OCI-LY1 (cell line): Measurements from ENCODE around the gene CATSPERZ.

Source experiments
- CTCF ChIP-seq: fragments of 200-600 bp; sonication (generic), shearing (Covaris generic); IDR thresholded peaks from 2 replicates; pipeline ENCODE4 v1.5.1; 2017; ENCODE audit warnings: mild to moderate bottlenecking, antibody characterized with exemption, low read length, moderate library complexity, mixed read lengths
- EZH2 ChIP-seq: fragments of 200-600 bp; sonication (generic), shearing (Covaris generic); IDR thresholded peaks from 2 replicates; pipeline ENCODE4 v1.8.0; 2017; ENCODE audit warnings: borderline replicate concordance, mixed run types, mild to moderate bottlenecking, antibody characterized with exemption, low read length, moderate library complexity, mixed read lengths

- TF ChIP-seq CTCF (no peak), EZH2 (no peak)
Measured at GRCh38 chr11:64337538-64338249, 37.5 kb downstream of the CATSPERZ start.
